Osteocyte (in vitro differentiated cells): ENCODE measurements around the gene EGFL8. TPM values are rescaled to one million over a fixed set of nuclear protein-coding genes. Genes with fewer than 3 reads are reported as not detected.

Experiments used
- DNase-seq: peaks from one replicate; pipeline ENCODE4 v3.0.0; 2021; ENCODE audit warnings: mixed read lengths; ENCODE audit not compliant: unreplicated experiment; ENCODE audit errors: extremely low spot score
- H3K27ac Mint-ChIP-seq: one replicate; pipeline ENCODE4 v1.8.0; 2021; ENCODE audit warnings: mild to moderate bottlenecking, mixed read lengths; ENCODE audit not compliant: unreplicated experiment
- H3K27me3 Mint-ChIP-seq: one replicate; pipeline ENCODE4 v1.8.0; 2021; ENCODE audit warnings: mixed read lengths; ENCODE audit not compliant: unreplicated experiment
- H3K36me3 Mint-ChIP-seq: one replicate; pipeline ENCODE4 v1.8.0; 2021; ENCODE audit warnings: mixed read lengths; ENCODE audit not compliant: unreplicated experiment
- H3K4me1 Mint-ChIP-seq: one replicate; pipeline ENCODE4 v1.8.0; 2021; ENCODE audit warnings: mixed read lengths; ENCODE audit not compliant: unreplicated experiment
- H3K4me3 Mint-ChIP-seq: one replicate; pipeline ENCODE4 v1.8.0; 2021; ENCODE audit warnings: mild to moderate bottlenecking, moderate library complexity, mixed read lengths; ENCODE audit not compliant: unreplicated experiment
- H3K9me3 Mint-ChIP-seq: one replicate; pipeline ENCODE4 v1.8.0; 2021; ENCODE audit warnings: mixed read lengths; ENCODE audit not compliant: unreplicated experiment
- CTCF ChIP-seq: fragments of 200-600 bp; sonication (generic); IDR thresholded peaks from 2 replicates; pipeline ENCODE4 v1.5.0; 2021; ENCODE audit warnings: antibody characterized with exemption, mild to moderate bottlenecking, moderate library complexity
- total RNA-seq: library from RNA; stranded (reverse); gene quantifications from 2 replicates; pipeline ENCODE4 v1.2.1, GENCODE V29; 2021

EGFL8 gene
- total RNA-seq, 1 donor from 2014 or later: 22.8 TPM

DNA sequence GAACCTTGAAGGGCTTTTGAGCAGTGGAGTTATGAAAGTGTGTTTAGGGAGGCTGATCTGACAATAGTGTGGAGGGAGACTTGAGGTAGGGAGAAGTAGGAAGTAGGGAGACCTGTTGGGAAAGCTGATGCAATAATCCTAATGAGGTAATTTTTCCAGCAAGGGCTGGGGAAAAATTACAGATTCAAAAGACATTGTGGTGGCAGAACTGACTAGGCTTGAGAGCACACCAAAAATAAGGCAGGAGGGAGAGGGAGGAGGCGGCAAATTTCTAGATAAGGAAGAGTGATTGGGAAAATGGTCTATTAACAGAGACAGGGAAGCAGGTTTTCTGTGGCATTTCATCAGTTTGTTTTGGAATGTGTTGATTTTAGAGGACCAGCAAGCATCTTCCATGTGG is 18.1 kb upstream of the EGFL8 start:
- Mint-ChIP-seq H3K4me1 (peaks cover 6% of the 10 kb centered on the region), H3K36me3 (peaks cover 2% of the 10 kb centered on the region), H3K27ac (no peak overlapping the region)

DNA sequence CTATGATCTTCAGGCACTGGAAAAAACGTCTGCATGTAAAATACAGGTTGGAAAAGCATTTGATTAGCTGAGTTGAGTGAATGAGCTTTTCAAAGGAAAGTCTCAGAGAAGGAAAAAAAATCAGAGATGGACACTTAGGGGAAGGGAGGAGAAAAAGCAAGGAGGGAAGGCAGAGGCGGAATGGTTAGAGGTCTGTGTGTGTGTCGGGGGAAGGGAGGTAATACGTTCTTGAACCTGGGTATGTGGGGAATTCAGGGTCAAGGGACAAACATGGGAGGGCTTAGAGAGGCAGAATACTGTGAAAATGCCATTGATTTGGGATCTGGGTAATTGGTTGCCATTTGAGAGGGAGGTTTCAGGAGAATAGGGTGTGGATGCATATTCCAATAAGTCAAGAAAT is 17.7 kb upstream of the EGFL8 start:
- peaks cover 2% of the 10 kb centered on the region for H3K36me3 Mint-ChIP-seq
- H3K4me3 Mint-ChIP-seq: no peak overlapping the region
- H3K9me3 Mint-ChIP-seq: no peaks in the 10 kb centered on the region
- TF ChIP-seq CTCF: no peak
- H3K4me1 Mint-ChIP-seq: peaks cover 8% of the 10 kb centered on the region
- DNase-seq: no peak
- H3K27ac Mint-ChIP-seq: no peak overlapping the region
- H3K27me3 Mint-ChIP-seq: no peaks in the 10 kb centered on the region

More for the DNA sequence above, 18.1 kb upstream of the EGFL8 start:
- Mint-ChIP-seq H3K9me3 (no peaks in the 10 kb centered on the region), H3K27me3 (no peaks in the 10 kb centered on the region), H3K4me3 (no peak overlapping the region)
- TF ChIP-seq CTCF: no peak
- DNase-seq: no peak

- no peaks in the 10 kb centered on the region for H3K9me3 Mint-ChIP-seq
- no peak for DNase-seq
- H3K4me3 Mint-ChIP-seq: no peak overlapping the region
- no peak for TF ChIP-seq CTCF
- no peak overlapping the region for H3K27ac Mint-ChIP-seq
- H3K27me3 Mint-ChIP-seq: no peaks in the 10 kb centered on the region
- H3K36me3 Mint-ChIP-seq: peaks cover 2% of the 10 kb centered on the region
- peaks cover 14% of the 10 kb centered on the region for H3K4me1 Mint-ChIP-seq
These were observed 16.8 kb upstream of the EGFL8 start for GRCh38 chr6:32147401-32148132.

DNA sequence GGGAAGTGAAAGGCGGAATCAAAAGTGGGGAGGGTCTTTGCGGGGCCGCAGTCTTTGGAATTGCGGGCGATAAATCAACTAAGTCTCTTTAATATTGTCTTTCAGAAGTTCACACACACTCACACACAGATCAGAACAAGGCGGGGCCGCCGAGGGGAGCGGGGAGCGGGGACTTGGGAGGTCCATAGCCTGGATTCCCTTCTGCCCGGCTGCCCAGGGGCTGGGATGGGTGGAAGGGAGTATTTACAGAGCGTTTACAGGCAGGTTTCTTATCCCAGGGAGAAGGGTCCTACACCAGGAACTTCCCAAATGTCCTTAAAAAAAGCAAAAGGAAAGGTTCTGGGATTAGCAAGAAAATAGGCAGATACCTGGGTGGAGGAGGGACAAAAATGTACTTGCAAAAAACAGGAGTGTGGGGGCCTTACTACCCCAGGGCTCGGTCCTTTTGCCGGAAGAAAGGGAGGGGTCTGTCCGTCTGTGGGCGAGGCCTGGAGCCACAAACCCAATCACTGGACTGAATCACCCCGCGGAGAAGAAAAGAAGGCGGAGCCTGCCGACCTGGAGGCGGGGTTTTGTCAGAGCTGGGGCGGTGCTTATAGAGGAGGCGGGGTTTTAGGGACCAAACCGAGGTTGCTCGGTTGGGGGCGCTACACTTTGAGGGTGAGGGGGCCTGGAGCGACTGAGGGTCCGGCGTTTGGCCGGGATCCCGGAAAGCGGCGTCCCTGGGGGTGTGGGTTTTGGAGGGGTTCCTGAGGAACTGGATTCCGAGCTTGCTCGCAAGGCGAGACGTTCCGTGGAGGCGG is 15.9 kb upstream of the EGFL8 start:
- DNase-seq: no peak
- TF ChIP-seq CTCF: no peak
- H3K27ac Mint-ChIP-seq: no peak overlapping the region
- H3K4me1 Mint-ChIP-seq: peaks cover 22% of the 10 kb centered on the region
- no peaks in the 10 kb centered on the region for H3K27me3 Mint-ChIP-seq
- H3K36me3 Mint-ChIP-seq: peaks cover 2% of the 10 kb centered on the region
- H3K4me3 Mint-ChIP-seq: no peak overlapping the region
- H3K9me3 Mint-ChIP-seq: no peaks in the 10 kb centered on the region

GRCh38 chr6:32149092-32149755 is 15.2 kb upstream of the EGFL8 start:
- no peak overlapping the region for H3K4me3 Mint-ChIP-seq

More at GRCh38 chr6:32149092-32149755, 15.2 kb upstream of the EGFL8 start:
- peaks cover 2% of the 10 kb centered on the region for H3K36me3 Mint-ChIP-seq
- H3K27ac Mint-ChIP-seq: no peak overlapping the region
- no peaks in the 10 kb centered on the region for H3K27me3 Mint-ChIP-seq
- peaks cover 23% of the 10 kb centered on the region for H3K4me1 Mint-ChIP-seq
- TF ChIP-seq CTCF: no peak
- no peak for DNase-seq
- no peaks in the 10 kb centered on the region for H3K9me3 Mint-ChIP-seq
